AG09309 (cell line): ENCODE measurements around the gene AK5.

Source experiments
- DNase-seq: peaks from one replicate; pipeline ENCODE4 v3.0.0-alpha.2; 2010; ENCODE audit warnings: low read depth
- H3K4me3 ChIP-seq: 2 replicates; pipeline ENCODE4 v1.5.1; 2011; ENCODE audit warnings: mild to moderate bottlenecking, low read depth, low read length, moderate library complexity; ENCODE audit not compliant: control insufficient read depth
- CTCF ChIP-seq: IDR thresholded peaks from 2 replicates; pipeline ENCODE4 v1.5.1; 2011; ENCODE audit warnings: mild to moderate bottlenecking, low read depth, low read length, inconsistent platforms; ENCODE audit not compliant: insufficient read depth, control insufficient read depth; ENCODE audit errors: missing control alignments

The AK5 gene

GRCh38 chr1:77558591-77559164 is 276.9 kb downstream of the AK5 start:
- no peak for TF ChIP-seq CTCF
- H3K4me3 ChIP-seq = no peak overlapping the region
- no peak for DNase-seq

GRCh38 chr1:77560741-77561140 is 278.9 kb downstream of the AK5 start:
- no peak for TF ChIP-seq CTCF
- no peak for DNase-seq

GRCh38 chr1:77562596-77563150 is 280.9 kb downstream of the AK5 start:
- DNase-seq = no peak
- H3K4me3 ChIP-seq = no peak overlapping the region
- TF ChIP-seq CTCF = no peak

More at GRCh38 chr1:77560741-77561140, 278.9 kb downstream of the AK5 start:
- H3K4me3 ChIP-seq = no peak overlapping the region

GRCh38 chr1:77565321-77565720 is 283.5 kb downstream of the AK5 start:
- H3K4me3 ChIP-seq = no peak overlapping the region
- TF ChIP-seq CTCF = no peak
- no peak for DNase-seq

- no peak overlapping the region for H3K4me3 ChIP-seq
- DNase-seq = no peak
- no peak for TF ChIP-seq CTCF
Observed at GRCh38 chr1:77571642-77572041, 289.8 kb downstream of the AK5 start.

GRCh38 chr1:77579547-77579946 is 297.7 kb downstream of the AK5 start:
- TF ChIP-seq CTCF = no peak
- DNase-seq = no peak
- H3K4me3 ChIP-seq = no peak overlapping the region
